Esophagus squamous epithelium (tissue), 5 donors: Measurements from ENCODE around the gene GATB. TPM values are rescaled to one million over a fixed set of nuclear protein-coding genes. Genes with fewer than 3 reads are reported as not detected.

ENCODE experiments used
- DNase-seq: peaks from one replicate; lab custom pipeline; 2025; lab: John Stamatoyannopoulos, UW
- H3K27ac ChIP-seq, 4 donors: fragments of 200-600 bp; sonication (generic); one replicate each; pipeline ENCODE4 v1.5.1; 2016 to 2019; ENCODE audit warnings: mild to moderate bottlenecking in 1 of 4
- H3K27me3 ChIP-seq, 4 donors: fragments of 200-600 bp; sonication (generic); 1 replicate in 3 of 4; 2 replicates in 1 of 4; pipeline versions ENCODE4 v1.5.1 to v1.6.0; 2017 to 2021; ENCODE audit warnings: antibody characterized with exemption in 1 of 4
- H3K36me3 ChIP-seq, 3 donors: fragments of 200-600 bp; sonication (generic); one replicate each; pipeline ENCODE4 v1.5.1; 2016 to 2019
- H3K4me1 ChIP-seq, 3 donors: fragments of 200-600 bp; sonication (generic); one replicate each; pipeline ENCODE4 v1.5.1; 2017 to 2019
- H3K4me3 ChIP-seq, 4 donors: fragments of 200-600 bp; sonication (generic); 1 replicate in 3 of 4; 2 replicates in 1 of 4; pipeline ENCODE4 v1.5.1; 2016 to 2019; ENCODE audit warnings: mild to moderate bottlenecking in 2 of 4, moderate library complexity in 1 of 4
- H3K9me3 ChIP-seq, 3 donors: fragments of 200-600 bp; sonication (generic); one replicate each; pipeline ENCODE4 v1.5.1; 2016 to 2019
- POLR2A ChIP-seq, 4 donors: fragments of 450-650 bp; IDR thresholded peaks; one replicate each; pipeline ENCODE4 v1.6.1; 2017; ENCODE audit warnings: antibody characterized with exemption in 4 of 4, mild to moderate bottlenecking in 4 of 4, moderate library complexity in 3 of 4
- WGBS, 2 donors: methylation state at CpG; one replicate each; pipeline ENCODE4 v1.1.5; 2018; 5-methylcytosine and 5-hydroxymethylcytosine counted together
- intact Hi-C: fragments of 100-400 bp; cut with DNase I; formaldehyde crosslinking; loops from one replicate; pipeline ENCODE4 v1.15.0; 2022
- total RNA-seq, 4 donors: library from RNA; depleted of rRNA; stranded (reverse); fragments of >200 nt; gene quantifications; one replicate each; pipeline ENCODE4 v1.1.0, GENCODE V29; 2016
- TF ChIP-seq, protein P1 (sequence below), 6 experiments: fragments of 450-650 bp in 4 of 6; fragments of 200-600 bp in 2 of 6; sonication (generic) in 2 of 6; IDR thresholded peaks; one replicate each; pipeline ENCODE4 v1.5.1; 2016 to 2019; ENCODE audit warnings: antibody characterized with exemption in 6 of 6, mild to moderate bottlenecking in 4 of 6, moderate library complexity in 4 of 6
- donor health status: DM: yes; HTN: yes; CAD: no.

Gene GATB
- total RNA-seq, 4 donors from 2014 or later: 13.4 to 29.8 (median 24.2) TPM

DNA sequence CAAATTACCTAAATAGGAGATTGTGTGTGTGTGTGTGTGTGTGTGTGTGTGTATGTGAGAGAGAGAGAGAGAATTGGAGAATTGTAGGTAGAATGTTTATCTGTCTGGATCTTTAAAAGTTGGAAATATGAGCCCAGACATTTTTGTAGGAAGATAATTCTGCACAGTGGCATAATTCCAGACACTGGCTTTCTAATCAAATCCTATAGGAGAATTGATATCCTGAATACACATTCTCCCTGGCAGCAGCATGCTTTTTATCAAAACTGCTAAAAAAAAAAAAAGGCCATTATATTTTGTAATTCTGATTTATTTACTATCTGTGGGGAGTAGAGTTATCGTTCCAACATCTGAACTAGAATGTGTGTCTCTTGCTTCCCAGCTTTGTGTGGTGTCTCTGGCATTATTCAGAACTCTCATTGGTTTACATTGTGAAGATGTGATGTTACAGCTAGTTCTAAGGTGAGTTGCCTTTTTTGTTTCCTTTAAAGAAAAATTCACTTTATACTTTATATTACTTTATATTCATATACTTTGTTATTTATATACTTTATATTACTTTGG lies 122.4 kb downstream of the GATB start:
- WGBS, 2 donors: 86 to 95% methylated on average over 1 of the region's 1 CpG
- H3K4me3 ChIP-seq: no peak overlapping the region
- H3K9me3 ChIP-seq: no peaks in the 10 kb centered on the region
- H3K27me3 ChIP-seq: no peaks in the 10 kb centered on the region
- no peak for DNase-seq
- H3K27ac ChIP-seq: no peak overlapping the region
- peaks cover 0 to 13% (median 0%) of the 10 kb centered on the region in 3 donors for H3K36me3 ChIP-seq
- peaks cover 0 to 9% (median 0%) of the 10 kb centered on the region in 3 donors for H3K4me1 ChIP-seq
- TF ChIP-seq POLR2A (IDR thresholded peaks at IDR 0.05): no peak
- TF ChIP-seq, protein P1, sequence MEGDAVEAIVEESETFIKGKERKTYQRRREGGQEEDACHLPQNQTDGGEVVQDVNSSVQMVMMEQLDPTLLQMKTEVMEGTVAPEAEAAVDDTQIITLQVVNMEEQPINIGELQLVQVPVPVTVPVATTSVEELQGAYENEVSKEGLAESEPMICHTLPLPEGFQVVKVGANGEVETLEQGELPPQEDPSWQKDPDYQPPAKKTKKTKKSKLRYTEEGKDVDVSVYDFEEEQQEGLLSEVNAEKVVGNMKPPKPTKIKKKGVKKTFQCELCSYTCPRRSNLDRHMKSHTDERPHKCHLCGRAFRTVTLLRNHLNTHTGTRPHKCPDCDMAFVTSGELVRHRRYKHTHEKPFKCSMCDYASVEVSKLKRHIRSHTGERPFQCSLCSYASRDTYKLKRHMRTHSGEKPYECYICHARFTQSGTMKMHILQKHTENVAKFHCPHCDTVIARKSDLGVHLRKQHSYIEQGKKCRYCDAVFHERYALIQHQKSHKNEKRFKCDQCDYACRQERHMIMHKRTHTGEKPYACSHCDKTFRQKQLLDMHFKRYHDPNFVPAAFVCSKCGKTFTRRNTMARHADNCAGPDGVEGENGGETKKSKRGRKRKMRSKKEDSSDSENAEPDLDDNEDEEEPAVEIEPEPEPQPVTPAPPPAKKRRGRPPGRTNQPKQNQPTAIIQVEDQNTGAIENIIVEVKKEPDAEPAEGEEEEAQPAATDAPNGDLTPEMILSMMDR (IDR thresholded peaks at IDR 0.05): no peak
- intact Hi-C loops: no loop called here

DNA sequence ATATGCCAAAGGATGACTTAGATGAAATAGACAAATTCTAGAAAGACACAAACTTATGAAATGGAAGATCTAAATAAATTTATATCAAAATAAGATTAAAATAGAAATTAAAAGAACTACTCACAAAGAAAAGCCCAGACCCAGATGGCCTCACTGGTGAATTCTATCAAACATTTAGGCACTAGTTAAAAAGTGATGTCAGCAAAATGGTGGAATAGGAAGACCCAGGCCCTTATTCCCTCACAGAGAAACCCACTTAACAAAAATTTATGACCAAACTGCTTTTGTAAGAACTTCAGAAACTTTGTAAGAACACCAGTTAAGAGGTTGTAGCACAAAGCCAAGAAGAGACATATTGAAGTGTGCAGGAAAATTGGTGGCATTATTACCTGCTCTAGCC lies 129.5 kb downstream of the GATB start:
- no peak overlapping the region for H3K4me3 ChIP-seq
- no peaks in the 10 kb centered on the region for H3K9me3 ChIP-seq
- H3K4me1 ChIP-seq: no peaks in the 10 kb centered on the region
- H3K36me3 ChIP-seq: peaks cover 0 to 13% (median 0%) of the 10 kb centered on the region in 3 donors
- no peak for TF ChIP-seq POLR2A (IDR thresholded peaks at IDR 0.05)
- no peaks in the 10 kb centered on the region for H3K27me3 ChIP-seq
- no peak overlapping the region for H3K27ac ChIP-seq
- intact Hi-C loops: no loop called here
- no peak for DNase-seq

DNA sequence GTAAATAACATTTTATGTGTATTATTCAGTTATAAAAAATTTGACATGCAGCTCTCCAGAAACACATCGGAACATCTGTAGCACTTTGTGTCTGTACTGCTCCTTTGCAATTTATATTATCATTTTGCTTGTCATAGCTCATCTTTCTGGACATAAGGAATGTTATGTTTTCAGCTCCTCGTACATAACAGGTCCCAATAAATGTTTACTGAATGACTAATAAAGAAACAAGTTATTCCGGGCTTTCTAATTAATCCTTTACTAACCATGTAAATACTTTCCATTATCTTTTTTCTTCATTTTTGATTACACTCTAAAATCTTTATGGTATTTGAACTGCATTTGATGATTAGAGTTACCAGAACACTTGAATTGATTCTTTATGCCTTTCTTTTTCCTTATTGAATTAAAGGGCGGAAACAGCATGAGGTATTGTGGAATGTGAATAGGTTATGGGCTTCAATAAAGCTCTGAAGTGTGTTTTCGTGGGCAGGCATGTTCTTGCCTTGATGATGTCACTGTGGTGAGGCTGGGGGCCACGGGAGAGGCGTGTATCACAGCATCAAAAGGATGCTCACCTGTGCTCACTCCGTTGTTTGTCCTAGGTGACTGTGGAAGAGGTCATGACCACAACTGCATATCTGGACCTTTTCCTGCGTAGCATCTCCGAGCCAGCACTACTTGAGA lies 131.6 kb downstream of the GATB start:
- DNase-seq: no peak
- Histone ChIP-seq H3K4me3 (no peak overlapping the region), H3K27ac (no peak overlapping the region), H3K4me1 (no peaks in the 10 kb centered on the region), H3K9me3 (no peaks in the 10 kb centered on the region), H3K36me3 (peaks cover 0 to 23% (median 0%) of the 10 kb centered on the region in 3 donors), H3K27me3 (no peaks in the 10 kb centered on the region)
- TF ChIP-seq, protein P1 (IDR thresholded peaks at IDR 0.05): no peak
- TF ChIP-seq POLR2A (IDR thresholded peaks at IDR 0.05): no peak
- 62% methylated on average over 10 of the region's 10 CpGs for WGBS, 2 donors
- intact Hi-C loops: no loop called here

DNA sequence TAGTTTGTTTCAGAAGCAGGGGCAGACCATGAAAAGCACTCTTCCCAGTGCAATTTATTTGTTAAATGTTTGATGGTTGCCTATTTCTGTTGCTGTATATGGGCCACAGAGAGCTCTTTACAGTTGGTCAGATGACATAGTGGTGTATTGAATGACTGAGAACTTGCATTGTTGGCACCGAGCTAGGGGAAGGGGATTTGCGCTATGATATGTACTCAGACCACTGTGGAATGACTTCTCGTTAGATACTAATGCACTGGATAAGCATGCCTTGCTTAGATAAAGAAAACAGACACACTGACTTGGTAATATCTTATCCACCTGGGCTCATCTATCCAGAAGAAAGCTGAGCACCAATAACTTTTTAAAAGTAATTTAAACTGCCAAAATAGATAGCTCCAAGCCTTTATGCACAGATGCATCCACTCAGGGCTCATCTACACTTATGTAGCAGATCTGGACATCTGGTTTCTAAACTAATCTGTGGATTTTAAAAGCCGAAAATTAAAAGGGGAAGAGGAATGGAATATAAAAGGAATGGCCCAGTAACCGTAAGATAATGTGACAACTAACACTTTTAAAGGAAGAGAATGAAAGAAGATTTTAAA lies 132.7 kb downstream of the GATB start:
- Histone ChIP-seq H3K4me1 (no peaks in the 10 kb centered on the region), H3K4me3 (no peak overlapping the region), H3K9me3 (no peaks in the 10 kb centered on the region), H3K36me3 (peaks cover 0 to 17% (median 0%) of the 10 kb centered on the region in 3 donors), H3K27me3 (no peaks in the 10 kb centered on the region), H3K27ac (no peak overlapping the region)
- no peak for DNase-seq
- intact Hi-C loops: no loop called here
- WGBS, 2 donors: 80 to 82% methylated on average over 5 of the region's 5 CpGs
- TF ChIP-seq POLR2A (IDR thresholded peaks at IDR 0.05): no peak
- TF ChIP-seq, protein P1 (IDR thresholded peaks at IDR 0.05): no peak

DNA sequence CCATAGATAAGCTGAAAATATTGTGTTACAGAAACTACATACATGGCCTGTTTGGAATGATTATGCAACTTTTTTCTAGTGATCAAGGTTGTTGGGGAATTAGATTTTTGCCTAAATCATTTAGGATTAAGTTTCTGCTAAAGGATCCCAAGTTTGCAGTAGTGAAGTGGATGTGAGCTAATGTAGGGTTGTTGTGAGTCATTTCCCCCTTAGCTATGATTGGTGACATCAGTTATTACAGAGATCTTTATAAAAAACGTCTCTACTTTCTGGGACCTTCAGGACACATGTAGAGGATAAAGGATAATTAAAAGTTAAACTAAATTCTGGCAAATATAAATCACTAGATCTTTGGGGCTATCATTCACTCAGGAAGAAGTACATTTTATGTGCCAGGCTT lies 133.3 kb downstream of the GATB start:
- Histone ChIP-seq H3K27ac (no peak overlapping the region), H3K4me1 (no peaks in the 10 kb centered on the region), H3K36me3 (peaks cover 0 to 17% (median 0%) of the 10 kb centered on the region in 3 donors), H3K27me3 (no peaks in the 10 kb centered on the region), H3K9me3 (no peaks in the 10 kb centered on the region), H3K4me3 (no peak overlapping the region)
- TF ChIP-seq POLR2A (IDR thresholded peaks at IDR 0.05): no peak
- TF ChIP-seq, protein P1 (IDR thresholded peaks at IDR 0.05): no peak
- WGBS, 2 donors: 28 to 41% methylated on average over 1 of the region's 1 CpG
- no peak for DNase-seq
- intact Hi-C loops: no loop called here
